ENCODE data around the gene ZNF524.

The ZNF524 gene

GRCh38 chr19:55650126-55650557 lies 50.1 kb downstream of the ZNF524 start:
- TF ChIP-seq CTCF (IDR thresholded peaks at IDR 0.05; ENCODE audit: low read depth, low read length) = no peak
- no peak overlapping the region for H3K4me3 ChIP-seq (ENCODE audit: low read depth, low read length)

GRCh38 chr19:55650602-55651230 lies 50.6 kb downstream of the ZNF524 start:
- no peak overlapping the region for H3K4me3 ChIP-seq (ENCODE audit: low read depth, low read length)
- TF ChIP-seq CTCF (IDR thresholded peaks at IDR 0.05; ENCODE audit: low read depth, low read length) = no peak

- no peak overlapping the region for H3K4me3 ChIP-seq (ENCODE audit: low read depth, low read length)
Measured at GRCh38 chr19:55651236-55651635, 51.1 kb downstream of the ZNF524 start.

GRCh38 chr19:55652311-55653128 lies 52.4 kb downstream of the ZNF524 start:
- no peak overlapping the region for H3K4me3 ChIP-seq (ENCODE audit: low read depth, low read length)
- TF ChIP-seq CTCF (IDR thresholded peaks at IDR 0.05; ENCODE audit: low read depth, low read length) = no peak

More at GRCh38 chr19:55651236-55651635, 51.1 kb downstream of the ZNF524 start:
- TF ChIP-seq CTCF (IDR thresholded peaks at IDR 0.05; ENCODE audit: low read depth, low read length) = no peak
